HCT116 (cell line): ENCODE data around the gene INTS6. TPM values are rescaled to one million over a fixed set of nuclear protein-coding genes. Genes with fewer than 3 reads are reported as not detected.

Source experiments
- ATAC-seq: fragments of 200-7000 bp; cut with Tn5 transposase; 2 replicates; pipeline ENCODE4 v1.9.1; 2020; ENCODE audit warnings: mild to moderate bottlenecking, moderate library complexity
- BruUV-seq: library from RNA; stranded (reverse); fragments of 400-500 nt; replicated peaks from 2 replicates; lab custom pipeline; 2021; lab: Mats Ljungman, UMichigan
- CTCF ChIA-PET: fragments of 300-600 bp; sonication (Branson Sonifier 250); formaldehyde crosslinking; loops from one replicate; lab custom pipeline; 2021; ENCODE audit warnings: antibody characterized with exemption; lab: Charles Lee
- POLR2A ChIA-PET: fragments of 300-600, 350-600 bp; sonication (Branson Sonifier 250); formaldehyde crosslinking; loops from one replicate; lab custom pipeline; 2021; ENCODE audit warnings: antibody characterized with exemption; lab: Charles Lee
- RAD21 ChIA-PET, 2 experiments: fragments of 300-600 bp; sonication (Branson Sonifier 250); formaldehyde crosslinking; loops; one replicate each; lab custom pipeline; 2023; ENCODE audit warnings: low total read pairs in 2 of 2; ENCODE audit not compliant: uncharacterized antibody in 2 of 2, unreplicated experiment in 2 of 2, low non-redundant PET in 1 of 2; lab: Charles Lee
- DNase-seq: peaks from one replicate; pipeline ENCODE4 v3.0.0-alpha.2; 2010; ENCODE audit warnings: low read depth, low spot score
- H2AFZ ChIP-seq: fragments of 200-600 bp; shearing (Covaris generic), sonication (generic); 2 replicates; pipeline ENCODE4 v1.6.1; 2017; ENCODE audit warnings: low read depth, mixed run types, mixed read lengths, antibody characterized with exemption, low read length; ENCODE audit not compliant: poor library complexity, severe bottlenecking
- H3K27ac ChIP-seq: 2 replicates; pipeline ENCODE4 v1.5.1; 2012; ENCODE audit warnings: low read depth, low read length
- H3K27me3 ChIP-seq: fragments of 200-600 bp; sonication (generic); 2 replicates; pipeline ENCODE4 v1.6.1; 2016; ENCODE audit warnings: mixed run types, low read length, mixed read lengths; ENCODE audit not compliant: insufficient read depth
- H3K36me3 ChIP-seq, 2 experiments: fragments of 200-500 bp in 1 of 2; fragments of 200-600 bp in 1 of 2; sonication (Bioruptor generic) in 1 of 2; sonication (generic) in 1 of 2; 2 replicates each; pipeline versions ENCODE4 v1.5.1 to v1.6.1; 2014 to 2016; ENCODE audit warnings: low read length in 2 of 2, inconsistent platforms in 1 of 2, mixed read lengths in 1 of 2, mixed run types in 1 of 2; ENCODE audit not compliant: insufficient read depth in 2 of 2, control insufficient read depth in 1 of 2
- H3K4me1 ChIP-seq, 2 experiments: fragments of 200-600 bp in 1 of 2; sonication (generic) in 1 of 2; 2 replicates each; pipeline versions ENCODE4 v1.5.1 to v1.6.1; 2012 to 2017; ENCODE audit warnings: low read length in 2 of 2, inconsistent platforms in 1 of 2, mild to moderate bottlenecking in 1 of 2, mixed read lengths in 1 of 2, mixed run types in 1 of 2, moderate library complexity in 1 of 2; ENCODE audit not compliant: insufficient read depth in 2 of 2, control insufficient read depth in 1 of 2
- H3K4me2 ChIP-seq: fragments of 200-600 bp; sonication (generic); 2 replicates; pipeline ENCODE4 v1.6.1; 2017; ENCODE audit warnings: mixed run types, low read length, mixed read lengths
- H3K4me3 ChIP-seq, 2 experiments: fragments of 200-600 bp in 1 of 2; sonication (generic) in 1 of 2; replicated peaks in 1 of 2; 2 replicates each; pipeline ENCODE4 v1.5.1; 2011 to 2016; ENCODE audit warnings: low read length in 2 of 2, control low read depth in 1 of 2, low read depth in 1 of 2, mild to moderate bottlenecking in 1 of 2, mixed read lengths in 1 of 2, mixed run types in 1 of 2
- H3K79me2 ChIP-seq: fragments of 200-600 bp; sonication (generic); 2 replicates; pipeline ENCODE4 v1.6.1; 2017; ENCODE audit warnings: mild to moderate bottlenecking, mixed run types, low read length, moderate library complexity, mixed read lengths; ENCODE audit not compliant: insufficient read depth
- H3K9ac ChIP-seq: fragments of 200-600 bp; sonication (generic); 2 replicates; pipeline ENCODE4 v1.6.1; 2016; ENCODE audit warnings: low read length, mixed read lengths
- H3K9me2 ChIP-seq: fragments of 200-600 bp; sonication (generic), shearing (Covaris generic); 2 replicates; pipeline ENCODE4 v1.6.1; 2017; ENCODE audit warnings: mixed run types, mild to moderate bottlenecking, moderate library complexity; ENCODE audit not compliant: insufficient read depth
- H3K9me3 ChIP-seq, 2 experiments: fragments of 200-500 bp in 1 of 2; fragments of 200-600 bp in 1 of 2; sonication (Bioruptor generic) in 1 of 2; sonication (generic) in 1 of 2; 2 replicates each; pipeline ENCODE4 v1.6.1; 2014 to 2017; ENCODE audit warnings: low read length in 2 of 2, mixed read lengths in 2 of 2, inconsistent platforms in 1 of 2, low read depth in 1 of 2, mild to moderate bottlenecking in 1 of 2, mixed run types in 1 of 2, moderate library complexity in 1 of 2; ENCODE audit not compliant: control insufficient read depth in 1 of 2, insufficient read depth in 1 of 2
- H4K20me1 ChIP-seq: fragments of 200-600 bp; sonication (generic), shearing (Covaris generic); 2 replicates; pipeline ENCODE4 v1.6.1; 2017; ENCODE audit warnings: mixed run types, mild to moderate bottlenecking, moderate library complexity; ENCODE audit not compliant: insufficient read depth
- POLR2A ChIP-seq: IDR thresholded peaks from 2 replicates; pipeline ENCODE4 v1.7.0; 2011; ENCODE audit warnings: borderline replicate concordance; ENCODE audit not compliant: insufficient read depth, insufficient read length; ENCODE audit errors: extremely low read depth
- SIN3A ChIP-seq: IDR thresholded peaks from 2 replicates; pipeline ENCODE4 v1.6.1; 2012; ENCODE audit warnings: low read depth
- intact Hi-C: fragments of 100-400 bp; cut with micrococcal nuclease; formaldehyde crosslinking; loops from 2 replicates; pipeline ENCODE4 v1.10.0; 2022
- total RNA-seq: library from RNA; stranded (reverse); gene quantifications from one replicate; pipeline ENCODE4 v1.2.1, GENCODE V29; 2021; ENCODE audit not compliant: unreplicated experiment
- TF ChIP-seq, protein P1 (sequence below): IDR thresholded peaks from 2 replicates; pipeline ENCODE4 v1.6.1; 2012

The INTS6 gene
- total RNA-seq, 1 experiment from 2014 or later, result 44.7 TPM

DNA sequence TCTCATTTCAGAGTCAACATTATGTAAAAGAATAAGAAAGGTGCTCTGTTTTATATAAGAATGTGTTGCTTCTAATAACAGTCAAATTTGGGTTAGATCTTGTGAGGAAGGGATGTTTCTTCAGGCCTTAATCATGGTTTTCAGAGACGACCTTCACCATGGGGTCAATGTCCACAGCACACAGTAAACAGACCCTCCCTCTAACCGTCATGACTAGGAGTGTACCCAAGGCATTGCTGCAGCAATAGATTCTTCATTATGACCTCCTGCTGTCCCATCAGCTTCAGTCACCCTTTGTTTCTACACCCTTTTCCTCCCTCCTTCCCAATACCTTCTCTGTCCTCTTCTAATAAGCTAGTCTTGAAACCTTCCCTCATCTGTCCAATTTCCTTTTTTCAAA, 97.6 kb downstream of the INTS6 start:
- ATAC-seq, result no peak

DNA sequence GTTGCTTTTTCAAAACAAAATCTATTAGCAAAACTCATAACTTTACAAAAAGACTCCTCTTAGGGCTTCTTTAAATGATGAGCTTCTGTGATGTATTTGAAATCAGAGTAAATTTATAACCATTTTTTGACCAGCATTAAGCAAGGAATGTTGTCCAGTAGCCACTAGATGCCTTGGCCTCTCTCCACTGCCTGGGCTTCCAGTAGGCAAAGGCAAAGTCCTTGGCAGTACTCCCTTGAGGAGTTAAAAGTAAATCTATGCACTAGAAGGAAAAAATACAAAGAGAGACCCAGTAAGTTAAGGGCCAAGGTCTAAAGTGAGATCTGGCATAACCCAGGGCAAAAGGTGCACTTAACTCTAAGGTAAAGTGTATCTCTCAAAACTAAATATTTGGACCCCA, 103.8 kb downstream of the INTS6 start:
- Histone ChIP-seq H3K79me2 (no peaks in the 10 kb centered on the region), H2AFZ (no peak overlapping the region), H3K4me3 (no peak overlapping the region), H3K9ac (no peak overlapping the region), H3K4me2 (no peak overlapping the region), H3K9me3 (no peaks in the 10 kb centered on the region), H3K4me1 (no peaks in the 10 kb centered on the region), H3K27ac (no peak overlapping the region), H4K20me1 (no peaks in the 10 kb centered on the region), H3K36me3 (no peaks in the 10 kb centered on the region), H3K27me3 (no peaks in the 10 kb centered on the region), H3K9me2 (no peaks in the 10 kb centered on the region)
- ChIA-PET POLR2A (no interaction called here), CTCF (no interaction called here), RAD21 (no interaction called here)
- intact Hi-C loops, result no loop called here
- BruUV-seq, result no TSS peak
- TF ChIP-seq, protein P1, sequence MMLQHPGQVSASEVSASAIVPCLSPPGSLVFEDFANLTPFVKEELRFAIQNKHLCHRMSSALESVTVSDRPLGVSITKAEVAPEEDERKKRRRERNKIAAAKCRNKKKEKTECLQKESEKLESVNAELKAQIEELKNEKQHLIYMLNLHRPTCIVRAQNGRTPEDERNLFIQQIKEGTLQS, result no peak
- TF ChIP-seq SIN3A, result no peak
- no peak for ATAC-seq
- no peak for DNase-seq

More for the DNA sequence above, 97.6 kb downstream of the INTS6 start:
- H3K4me1 ChIP-seq, result no peaks in the 10 kb centered on the region
- H3K27ac ChIP-seq, result no peak overlapping the region
- no peak overlapping the region for H2AFZ ChIP-seq
- no peaks in the 10 kb centered on the region for H3K9me2 ChIP-seq
- no peaks in the 10 kb centered on the region for H3K27me3 ChIP-seq
- no peaks in the 10 kb centered on the region for H3K9me3 ChIP-seq
- ChIA-PET POLR2A (no interaction called here), CTCF (interaction anchor here (1.5 kb wide), 1 partner anchor 443 kb away, joined by 4 read pairs; no protein-coding TSS in a partner anchor), RAD21 (no interaction called here)
- intact Hi-C loops, result no loop called here
- H3K4me3 ChIP-seq, result no peak overlapping the region
- TF ChIP-seq POLR2A, result no peak
- H3K9ac ChIP-seq, result no peak overlapping the region
- no peaks in the 10 kb centered on the region for H3K36me3 ChIP-seq
- no peak for DNase-seq
- no peaks in the 10 kb centered on the region for H4K20me1 ChIP-seq
- no TSS peak for BruUV-seq
- H3K79me2 ChIP-seq, result no peaks in the 10 kb centered on the region
- H3K4me2 ChIP-seq, result no peak overlapping the region
